PC-9 (cell line): Measurements from ENCODE around the gene KATNB1. TPM values are rescaled to one million over a fixed set of nuclear protein-coding genes. Genes with fewer than 3 reads are reported as not detected.

Source experiments
- BruUV-seq: library from RNA; stranded (reverse); fragments of 400-500 nt; replicated peaks from 2 replicates; lab custom pipeline; 2021; lab: Mats Ljungman, UMichigan
- CTCF ChIA-PET: fragments of 300-600 bp; sonication (Branson Sonifier 250); formaldehyde crosslinking; loops from one replicate; lab custom pipeline; 2022; ENCODE audit warnings: antibody characterized with exemption; lab: Charles Lee
- POLR2A ChIA-PET: fragments of 300-600 bp; sonication (Branson Sonifier 250); formaldehyde crosslinking; loops from one replicate; lab custom pipeline; 2022; ENCODE audit warnings: antibody characterized with exemption; ENCODE audit not compliant: unreplicated experiment; lab: Charles Lee
- DNase-seq, 2 experiments: peaks; one replicate each; pipeline versions ENCODE4 v3.0.0 to v3.0.0-alpha.2; 2015 to 2022; ENCODE audit warnings: mixed read lengths in 1 of 2
- H2AFZ ChIP-seq: fragments of 200-600 bp; sonication (generic); 2 replicates; pipeline ENCODE4 v1.8.1; 2017; ENCODE audit warnings: antibody characterized with exemption
- H3F3A ChIP-seq: fragments of 200-600 bp; sonication (generic); 2 replicates; pipeline ENCODE4 v1.8.1; 2017; ENCODE audit warnings: antibody characterized with exemption, mild to moderate bottlenecking, low read depth; ENCODE audit not compliant: insufficient read depth
- H3K27ac ChIP-seq: fragments of 200-600 bp; sonication (generic); 2 replicates; pipeline ENCODE4 v1.6.1; 2016; ENCODE audit warnings: mixed run types
- H3K27me3 ChIP-seq: fragments of 200-600 bp; sonication (generic); 2 replicates; pipeline ENCODE4 v1.6.1; 2016; ENCODE audit warnings: low read depth, mixed run types; ENCODE audit not compliant: insufficient read depth
- H3K36me3 ChIP-seq: fragments of 200-600 bp; sonication (generic); 2 replicates; pipeline ENCODE4 v1.6.1; 2016; ENCODE audit warnings: low read depth, mixed run types
- H3K4me1 ChIP-seq: fragments of 200-600 bp; sonication (generic); replicated peaks from 2 replicates; pipeline ENCODE4 v1.6.1; 2016; ENCODE audit warnings: mixed run types; ENCODE audit not compliant: insufficient read depth
- H3K4me2 ChIP-seq: fragments of 200-600 bp; sonication (generic); 2 replicates; pipeline ENCODE4 v1.6.1; 2017; ENCODE audit warnings: mixed run types
- H3K4me3 ChIP-seq: fragments of 200-600 bp; sonication (generic); 2 replicates; pipeline ENCODE4 v1.6.1; 2016; ENCODE audit warnings: mixed run types
- H3K79me2 ChIP-seq: fragments of 200-600 bp; sonication (generic); 2 replicates; pipeline ENCODE4 v1.6.1; 2017; ENCODE audit warnings: low read depth, mixed run types
- H3K9me2 ChIP-seq: fragments of 200-600 bp; sonication (generic); 2 replicates; pipeline ENCODE4 v1.8.1; 2017; ENCODE audit warnings: mild to moderate bottlenecking; ENCODE audit not compliant: insufficient read depth
- H3K9me3 ChIP-seq: fragments of 200-600 bp; sonication (generic); 2 replicates; pipeline ENCODE4 v1.8.1; 2016; ENCODE audit warnings: low read depth; ENCODE audit not compliant: insufficient read depth
- H4K20me1 ChIP-seq: fragments of 200-600 bp; sonication (generic); 2 replicates; pipeline ENCODE4 v1.8.1; 2017; ENCODE audit not compliant: insufficient read depth
- CTCF ChIP-seq: fragments of 200-600 bp; sonication (generic); conservative IDR thresholded peaks from 2 replicates; pipeline ENCODE4 v1.6.1; 2017; ENCODE audit warnings: mixed run types, antibody characterized with exemption, mild to moderate bottlenecking, moderate library complexity
- EZH2 ChIP-seq: fragments of 200-600 bp; sonication (generic); IDR thresholded peaks from 2 replicates; pipeline ENCODE4 v1.8.0; 2017; ENCODE audit warnings: antibody characterized with exemption, low read depth
- intact Hi-C: fragments of 100-400 bp; cut with micrococcal nuclease; formaldehyde crosslinking; loops from one replicate; pipeline ENCODE4 v1.10.0; 2022; ENCODE audit not compliant: unreplicated experiment
- total RNA-seq: library from RNA; stranded (reverse); gene quantifications from 2 replicates; pipeline ENCODE4 v1.2.3, GENCODE V29; 2021

The KATNB1 gene
- total RNA-seq, 1 experiment from 2014 or later, result 27.7 TPM

- Histone ChIP-seq H3F3A (no peaks in the 10 kb centered on the region), H3K9me2 (no peaks in the 10 kb centered on the region), H2AFZ (no peak overlapping the region), H3K4me2 (no peak overlapping the region), H3K27ac (no peak overlapping the region), H3K4me3 (no peak overlapping the region), H3K27me3 (no peaks in the 10 kb centered on the region), H4K20me1 (no peaks in the 10 kb centered on the region), H3K36me3 (no peaks in the 10 kb centered on the region), H3K9me3 (no peaks in the 10 kb centered on the region), H3K79me2 (no peaks in the 10 kb centered on the region), H3K4me1 (no peaks in the 10 kb centered on the region)
- no peak for DNase-seq
- CTCF ChIA-PET, result no interaction called here
- intact Hi-C loops, result no loop called here
- POLR2A ChIA-PET, result no interaction called here
- no peak for TF ChIP-seq EZH2
- no peak for TF ChIP-seq CTCF
- no TSS peak for BruUV-seq
Observed at GRCh38 chr16:57708168-57708567, 27.4 kb upstream of the KATNB1 start.

- CTCF ChIA-PET, result no interaction called here
- Histone ChIP-seq H3F3A (no peaks in the 10 kb centered on the region), H3K9me3 (no peaks in the 10 kb centered on the region), H3K79me2 (no peaks in the 10 kb centered on the region), H3K27ac (no peak overlapping the region), H3K4me2 (no peak overlapping the region), H3K27me3 (no peaks in the 10 kb centered on the region), H4K20me1 (no peaks in the 10 kb centered on the region), H2AFZ (no peak overlapping the region), H3K9me2 (no peaks in the 10 kb centered on the region), H3K4me1 (no peaks in the 10 kb centered on the region), H3K4me3 (no peak overlapping the region), H3K36me3 (no peaks in the 10 kb centered on the region)
- no peak for DNase-seq
- intact Hi-C loops, result no loop called here
- POLR2A ChIA-PET, result no interaction called here
- no TSS peak for BruUV-seq
- TF ChIP-seq EZH2 (no peak), CTCF (no peak)
Observed at GRCh38 chr16:57709663-57710062, 25.9 kb upstream of the KATNB1 start.

- Histone ChIP-seq H3K4me3 (no peak overlapping the region), H3K9me3 (no peaks in the 10 kb centered on the region), H3K27me3 (peaks cover 10% of the 10 kb centered on the region; the same call in 1 of the 2 replicates), H3K4me2 (no peak overlapping the region), H3K4me1 (no peaks in the 10 kb centered on the region), H3K9me2 (no peaks in the 10 kb centered on the region), H3F3A (no peaks in the 10 kb centered on the region), H2AFZ (no peak overlapping the region), H4K20me1 (no peaks in the 10 kb centered on the region), H3K36me3 (no peaks in the 10 kb centered on the region), H3K27ac (no peak overlapping the region), H3K79me2 (no peaks in the 10 kb centered on the region)
- BruUV-seq, result no TSS peak
- no peak for TF ChIP-seq EZH2
- no peak for TF ChIP-seq CTCF
- intact Hi-C loops, result no loop called here
- no peak for DNase-seq
- POLR2A ChIA-PET, result no interaction called here
- CTCF ChIA-PET, result no interaction called here
Observed at GRCh38 chr16:57711346-57711745, 24.2 kb upstream of the KATNB1 start.
